Parathyroid adenoma (tissue), 2 donors: Measurements from ENCODE around the gene PTGDR.

ENCODE experiments used
- H2AFZ ChIP-seq: fragments of 300-600 bp; sonication (generic); one replicate; pipeline ENCODE4 v1.7.0; 2017; ENCODE audit warnings: antibody characterized with exemption, mild to moderate bottlenecking
- H3K27ac ChIP-seq: fragments of 300-600 bp; sonication (generic); one replicate; pipeline ENCODE4 v1.7.0; 2017
- H3K27me3 ChIP-seq: fragments of 300-600 bp; sonication (generic); one replicate; pipeline ENCODE4 v1.7.0; 2017; ENCODE audit warnings: low read length; ENCODE audit not compliant: control insufficient read depth, insufficient read depth
- H3K36me3 ChIP-seq: fragments of 300-600 bp; sonication (generic); one replicate; pipeline ENCODE4 v1.7.0; 2017; ENCODE audit warnings: low read length; ENCODE audit not compliant: control insufficient read depth, insufficient read depth
- H3K4me1 ChIP-seq: fragments of 300-600 bp; sonication (generic); one replicate; pipeline ENCODE4 v1.7.0; 2017; ENCODE audit warnings: control low read depth
- H3K4me2 ChIP-seq: fragments of 300-600 bp; sonication (generic); one replicate; pipeline ENCODE4 v1.7.0; 2017; ENCODE audit warnings: low read length
- H3K4me3 ChIP-seq: fragments of 300-600 bp; sonication (generic); one replicate; pipeline ENCODE4 v1.7.0; 2017; ENCODE audit warnings: low read depth, low read length
- H3K79me2 ChIP-seq: fragments of 300-600 bp; sonication (generic); one replicate; pipeline ENCODE4 v1.7.0; 2017; ENCODE audit warnings: control low read depth
- H3K9ac ChIP-seq: fragments of 300-600 bp; sonication (generic); one replicate; pipeline ENCODE4 v1.7.0; 2017; ENCODE audit warnings: mild to moderate bottlenecking
- H3K9me3 ChIP-seq: fragments of 300-600 bp; sonication (generic); one replicate; pipeline ENCODE4 v1.7.0; 2017; ENCODE audit warnings: low read length; ENCODE audit not compliant: control insufficient read depth
- TF ChIP-seq, protein P1 (sequence below): fragments of 300-600 bp; sonication (generic); IDR thresholded peaks from one replicate; pipeline ENCODE4 v1.7.0; 2017; ENCODE audit warnings: antibody characterized with exemption, mild to moderate bottlenecking
- donor health status: primary hyperparathyroidism.

The PTGDR gene

DNA sequence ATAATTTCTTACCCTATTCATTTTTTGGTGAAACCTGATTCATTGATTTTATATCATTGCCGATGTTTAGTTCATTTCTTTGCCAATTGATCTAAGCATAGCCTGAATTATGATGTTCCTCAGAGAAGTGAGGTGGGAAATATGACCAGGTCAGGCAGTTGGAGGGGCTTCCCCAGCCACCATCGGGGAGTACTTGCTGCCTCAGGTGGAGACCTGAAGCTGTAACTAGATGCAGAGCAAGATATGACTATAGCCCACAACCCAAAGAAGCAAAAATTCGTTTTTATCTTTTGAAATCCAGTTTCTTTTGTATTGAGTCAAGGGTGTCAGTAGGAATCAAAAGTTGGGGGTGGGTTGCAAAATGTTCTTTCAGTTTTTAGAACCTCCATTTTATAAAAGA, 7.9 kb downstream of the PTGDR start:
- no peaks in the 10 kb centered on the region for H3K9me3 ChIP-seq

DNA sequence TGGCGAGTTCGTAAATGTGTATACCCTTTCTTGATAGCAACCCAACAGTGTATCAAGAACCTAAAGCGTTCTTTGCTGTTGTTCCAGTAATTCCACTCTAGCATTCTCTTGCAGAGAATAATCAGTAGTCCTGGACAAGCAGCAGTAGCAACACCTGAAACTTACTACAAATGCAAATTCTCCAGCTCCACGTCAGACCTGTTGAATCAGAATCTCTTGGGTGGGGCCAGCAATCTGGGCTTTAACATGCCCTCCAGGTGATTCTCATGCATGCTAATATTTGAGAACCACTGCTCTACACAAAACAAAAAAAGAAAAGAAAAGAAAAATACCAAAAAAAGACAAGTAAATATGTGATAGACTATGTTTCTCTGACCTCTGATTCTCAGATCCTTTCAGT, 10.1 kb downstream of the PTGDR start:
- no peak overlapping the region for H3K27ac ChIP-seq
- no peak overlapping the region for H3K4me2 ChIP-seq
- TF ChIP-seq, protein P1, sequence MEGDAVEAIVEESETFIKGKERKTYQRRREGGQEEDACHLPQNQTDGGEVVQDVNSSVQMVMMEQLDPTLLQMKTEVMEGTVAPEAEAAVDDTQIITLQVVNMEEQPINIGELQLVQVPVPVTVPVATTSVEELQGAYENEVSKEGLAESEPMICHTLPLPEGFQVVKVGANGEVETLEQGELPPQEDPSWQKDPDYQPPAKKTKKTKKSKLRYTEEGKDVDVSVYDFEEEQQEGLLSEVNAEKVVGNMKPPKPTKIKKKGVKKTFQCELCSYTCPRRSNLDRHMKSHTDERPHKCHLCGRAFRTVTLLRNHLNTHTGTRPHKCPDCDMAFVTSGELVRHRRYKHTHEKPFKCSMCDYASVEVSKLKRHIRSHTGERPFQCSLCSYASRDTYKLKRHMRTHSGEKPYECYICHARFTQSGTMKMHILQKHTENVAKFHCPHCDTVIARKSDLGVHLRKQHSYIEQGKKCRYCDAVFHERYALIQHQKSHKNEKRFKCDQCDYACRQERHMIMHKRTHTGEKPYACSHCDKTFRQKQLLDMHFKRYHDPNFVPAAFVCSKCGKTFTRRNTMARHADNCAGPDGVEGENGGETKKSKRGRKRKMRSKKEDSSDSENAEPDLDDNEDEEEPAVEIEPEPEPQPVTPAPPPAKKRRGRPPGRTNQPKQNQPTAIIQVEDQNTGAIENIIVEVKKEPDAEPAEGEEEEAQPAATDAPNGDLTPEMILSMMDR: no peak
- no peaks in the 10 kb centered on the region for H3K79me2 ChIP-seq
- H3K4me3 ChIP-seq: no peak overlapping the region
- no peak overlapping the region for H3K9ac ChIP-seq
- H2AFZ ChIP-seq: no peak overlapping the region
- H3K9me3 ChIP-seq: no peaks in the 10 kb centered on the region
- no peaks in the 10 kb centered on the region for H3K27me3 ChIP-seq
- H3K4me1 ChIP-seq: no peaks in the 10 kb centered on the region
- H3K36me3 ChIP-seq: no peaks in the 10 kb centered on the region

More for the DNA sequence above, 7.9 kb downstream of the PTGDR start:
- Histone ChIP-seq H3K27ac (no peak overlapping the region), H2AFZ (no peak overlapping the region), H3K4me1 (no peaks in the 10 kb centered on the region), H3K4me3 (no peak overlapping the region), H3K36me3 (no peaks in the 10 kb centered on the region), H3K4me2 (no peak overlapping the region), H3K9ac (no peak overlapping the region), H3K27me3 (no peaks in the 10 kb centered on the region), H3K79me2 (no peaks in the 10 kb centered on the region)
- TF ChIP-seq, protein P1: no peak

- Histone ChIP-seq H3K27ac (no peak overlapping the region), H3K27me3 (no peaks in the 10 kb centered on the region), H3K9me3 (no peaks in the 10 kb centered on the region), H2AFZ (no peak overlapping the region), H3K9ac (no peak overlapping the region), H3K4me3 (peak overlapping the region; percentile 14), H3K79me2 (no peaks in the 10 kb centered on the region), H3K36me3 (no peaks in the 10 kb centered on the region), H3K4me2 (peak overlapping the region; percentile 10), H3K4me1 (no peaks in the 10 kb centered on the region)
- TF ChIP-seq, protein P1: no peak
These were observed 11.9 kb downstream of the PTGDR start for GRCh38 chr14:52279408-52279807.

GRCh38 chr14:52283099-52283498, 15.6 kb downstream of the PTGDR start:
- H3K4me1 ChIP-seq: no peaks in the 10 kb centered on the region
- H3K79me2 ChIP-seq: no peaks in the 10 kb centered on the region
- H3K36me3 ChIP-seq: no peaks in the 10 kb centered on the region
- no peaks in the 10 kb centered on the region for H3K27me3 ChIP-seq
- H3K9me3 ChIP-seq: no peaks in the 10 kb centered on the region
- H3K4me3 ChIP-seq: no peak overlapping the region
- no peak overlapping the region for H2AFZ ChIP-seq
- no peak overlapping the region for H3K9ac ChIP-seq
- H3K4me2 ChIP-seq: no peak overlapping the region
- TF ChIP-seq, protein P1: no peak
- H3K27ac ChIP-seq: no peak overlapping the region
